Raji (cell line): Measurements from ENCODE around the gene FUS.

Experiments used
- POLR2A ChIP-seq: IDR thresholded peaks from 2 replicates; pipeline ENCODE4 v1.6.1; 2011; ENCODE audit warnings: low read depth, low read length, control low read depth; ENCODE audit not compliant: insufficient read depth

Gene FUS

GRCh38 chr16:31142109-31143010 lies 37.6 kb upstream of the FUS start:
- peak; percentile 59 for TF ChIP-seq POLR2A

- TF ChIP-seq POLR2A, result no peak
These were observed 36.8 kb upstream of the FUS start for GRCh38 chr16:31143011-31143693.

- no peak for TF ChIP-seq POLR2A
These were observed 36.2 kb upstream of the FUS start for GRCh38 chr16:31143694-31144148.

GRCh38 chr16:31145398-31145990 lies 34.4 kb upstream of the FUS start:
- no peak for TF ChIP-seq POLR2A

- TF ChIP-seq POLR2A, result no peak
These were observed 32.4 kb upstream of the FUS start for GRCh38 chr16:31147574-31147973.

GRCh38 chr16:31148281-31148728 lies 31.6 kb upstream of the FUS start:
- no peak for TF ChIP-seq POLR2A

- TF ChIP-seq POLR2A, result no peak
These were observed 31.0 kb upstream of the FUS start for GRCh38 chr16:31148896-31149295.

GRCh38 chr16:31149332-31149731 lies 30.6 kb upstream of the FUS start:
- TF ChIP-seq POLR2A, result no peak

GRCh38 chr16:31149894-31150890 lies 29.7 kb upstream of the FUS start, which contains the start of gene PRSS36:
PRSS36 (minus strand) TSS chr16:31150066; CDS start chr16:31150035, 31 bp downstream.
- no peak for TF ChIP-seq POLR2A

GRCh38 chr16:31157136-31157535 lies 22.8 kb upstream of the FUS start:
- TF ChIP-seq POLR2A, result no peak

- TF ChIP-seq POLR2A, result no peak
These were observed 12.6 kb upstream of the FUS start for GRCh38 chr16:31167315-31167714.

GRCh38 chr16:31168848-31169247 lies 11.1 kb upstream of the FUS start:
- no peak for TF ChIP-seq POLR2A

GRCh38 chr16:31177136-31177535 lies 2.8 kb upstream of the FUS start:
- no peak for TF ChIP-seq POLR2A

- no peak for TF ChIP-seq POLR2A
These were observed 656 bp upstream of the FUS start for GRCh38 chr16:31179219-31179746.

GRCh38 chr16:31181102-31181830 lies 1.3 kb downstream of the FUS start:
- no peak for TF ChIP-seq POLR2A
